HG03159 (cell line): ENCODE results near the gene TCEAL6.
"Not testable (repeated sequence)": the region's sequence is repeated elsewhere in the genome, so short reads cannot be mapped to it uniquely, and the experiment has no call there.

Source experiments
- ATAC-seq: cut with Tn5 transposase; IDR thresholded peaks from one replicate; pipeline ENCODE4 v1.9.1; 2021; ENCODE audit warnings: mild to moderate bottlenecking, moderate library complexity; ENCODE audit not compliant: unreplicated experiment

Gene TCEAL6

DNA sequence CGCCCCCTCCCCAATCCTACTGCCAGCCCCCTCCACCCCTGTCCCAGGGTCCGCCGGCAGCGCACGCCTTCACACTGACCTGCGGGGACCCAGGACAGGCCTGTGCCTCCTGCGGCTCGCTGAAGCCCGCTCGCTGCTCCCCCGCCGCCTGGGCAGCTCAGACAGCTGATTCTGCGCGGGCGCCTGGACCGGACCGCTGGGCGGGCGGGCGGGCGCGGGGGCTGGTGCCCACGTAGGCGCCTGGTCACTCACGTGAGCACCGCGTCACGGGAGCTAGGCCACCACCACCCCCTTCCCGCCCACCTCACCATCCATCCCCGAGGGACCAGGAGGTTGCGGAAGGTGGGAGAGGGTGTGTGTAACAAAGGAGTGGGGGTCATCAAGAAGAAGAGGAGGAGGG lies at the start of gene TCEAL6:
Gene TCEAL6, minus strand, starts transcription at position 208 of the 400 bp plus-strand sequence.
- ATAC-seq: not testable (repeated sequence)

GRCh38 chrX:102185967-102186720 lies 43.9 kb upstream of the TCEAL6 start:
- no peak for ATAC-seq

GRCh38 chrX:102155806-102156179 lies 13.5 kb upstream of the TCEAL6 start, which contains the start of gene BEX5:
TSS of gene BEX5 (minus strand) at chrX:102155977. CDS start at chrX:102154265, 1,712 bp downstream.
- peak; percentile 84 for ATAC-seq

DNA sequence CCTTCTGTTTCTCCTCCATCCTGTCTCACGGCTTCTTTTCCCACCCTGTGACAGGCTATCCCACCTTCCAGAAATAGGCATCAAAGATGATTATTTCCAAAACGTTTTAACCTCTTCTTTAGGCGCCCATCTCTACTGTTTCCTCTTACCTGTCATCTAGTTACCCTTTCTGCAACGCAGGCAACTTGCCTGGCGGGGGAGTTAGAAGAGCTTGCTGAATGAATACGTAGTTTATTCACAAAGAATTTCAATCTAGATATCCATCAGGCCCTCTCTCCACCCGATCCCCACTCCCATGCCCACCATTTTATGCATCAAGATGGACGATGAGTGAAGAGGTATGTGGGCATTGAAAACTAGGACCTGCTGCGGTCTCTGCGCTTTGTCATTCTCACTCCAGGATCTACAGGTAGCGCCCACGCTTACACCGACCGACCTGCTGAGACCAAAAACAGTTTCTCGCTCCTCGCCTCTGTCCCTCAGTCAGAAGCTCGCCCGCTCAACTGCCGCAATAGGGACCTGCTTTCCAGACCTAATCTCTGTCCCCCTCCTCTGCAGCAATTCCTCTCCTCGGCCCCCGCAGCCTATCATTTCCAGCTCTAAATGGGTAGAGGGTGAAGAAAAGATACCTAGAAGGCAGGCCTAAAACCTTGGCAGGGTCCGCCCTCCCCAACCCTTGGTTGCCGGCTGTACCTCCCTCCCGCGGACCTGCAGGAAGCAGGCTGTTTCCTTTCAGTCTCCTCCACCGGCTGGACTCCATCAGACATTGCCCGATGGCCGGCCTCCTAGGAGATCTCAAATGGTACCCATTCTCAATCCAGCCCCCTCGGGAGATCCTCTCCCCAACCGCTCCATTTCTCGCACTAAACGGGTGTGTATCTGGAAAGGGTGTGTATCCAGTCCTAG lies 12.9 kb upstream of the TCEAL6 start:
- peak; percentile 46 for ATAC-seq

DNA sequence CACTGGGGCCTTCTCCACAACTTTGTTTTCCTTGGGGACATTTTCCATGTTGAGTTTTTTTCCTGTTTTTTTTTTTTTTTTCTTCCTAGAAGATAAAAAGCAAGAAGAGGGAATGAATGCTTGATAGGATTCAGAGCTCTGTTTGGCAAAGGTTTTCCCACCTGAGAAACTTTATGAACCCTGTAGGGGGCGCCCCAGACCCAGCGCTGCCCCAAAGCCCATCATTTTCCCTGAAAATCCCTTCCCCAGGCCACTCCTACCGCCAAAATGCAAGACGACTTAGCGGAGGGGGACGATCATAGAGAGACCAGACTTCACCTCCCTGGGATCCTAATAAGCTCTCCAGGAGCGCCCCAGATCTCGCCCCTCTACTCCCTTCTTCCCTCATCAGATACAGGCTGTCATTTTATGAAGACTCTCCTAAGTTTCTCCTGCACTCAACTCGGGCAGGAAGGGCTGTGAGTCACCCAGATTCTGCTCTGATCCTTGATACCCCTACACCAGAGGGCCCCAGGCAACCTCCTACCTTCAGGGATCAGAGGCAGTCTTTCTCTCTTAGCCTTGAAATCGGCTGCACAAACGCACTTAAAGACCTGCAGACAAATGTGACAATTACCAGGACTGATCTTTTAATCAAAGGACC lies 12.1 kb upstream of the TCEAL6 start:
- ATAC-seq: peak; percentile 7

GRCh38 chrX:102141631-102142030 lies 650 bp downstream of the TCEAL6 start:
- not testable (repeated sequence) for ATAC-seq

DNA sequence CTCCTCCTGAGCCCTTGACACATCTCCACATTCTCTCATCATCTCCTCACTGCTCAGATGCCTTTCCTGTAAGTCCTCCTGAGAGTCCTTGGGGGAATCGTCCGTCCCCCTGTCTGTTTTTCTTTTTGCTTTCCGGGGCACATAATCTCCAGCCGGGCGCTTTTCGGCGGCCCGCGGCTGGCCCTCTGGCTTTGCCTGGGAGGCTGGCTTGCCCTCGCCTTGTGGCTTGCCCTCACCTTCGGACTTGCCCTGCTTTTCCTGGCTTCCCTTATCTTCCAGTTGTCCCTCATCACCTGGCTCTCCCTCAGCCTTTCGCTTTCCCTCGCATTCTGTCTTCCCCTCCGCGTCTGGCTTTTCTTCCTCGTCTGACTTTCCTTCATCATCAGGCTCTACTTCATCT lies 1.4 kb downstream of the TCEAL6 start:
- ATAC-seq: not testable (repeated sequence)

DNA sequence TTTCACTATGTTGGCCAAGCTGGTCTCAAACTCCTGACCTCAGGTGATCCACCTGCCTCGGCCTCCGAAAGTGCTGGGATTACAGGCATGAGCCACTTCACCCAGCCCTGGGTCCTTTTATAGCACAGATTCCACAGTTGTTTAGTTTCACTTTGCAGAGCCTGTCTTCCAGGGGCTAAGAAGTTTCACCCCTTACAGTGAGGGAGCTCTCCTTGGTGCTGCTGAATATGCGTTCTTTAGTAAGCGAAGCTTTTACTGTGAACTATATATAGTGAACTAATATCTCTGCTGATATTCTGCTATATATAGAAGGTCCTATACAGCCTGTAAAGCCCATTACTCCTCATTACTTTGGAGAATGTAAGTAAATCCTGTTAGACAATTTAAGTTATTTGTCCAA lies 4.2 kb downstream of the TCEAL6 start:
- no peak for ATAC-seq

DNA sequence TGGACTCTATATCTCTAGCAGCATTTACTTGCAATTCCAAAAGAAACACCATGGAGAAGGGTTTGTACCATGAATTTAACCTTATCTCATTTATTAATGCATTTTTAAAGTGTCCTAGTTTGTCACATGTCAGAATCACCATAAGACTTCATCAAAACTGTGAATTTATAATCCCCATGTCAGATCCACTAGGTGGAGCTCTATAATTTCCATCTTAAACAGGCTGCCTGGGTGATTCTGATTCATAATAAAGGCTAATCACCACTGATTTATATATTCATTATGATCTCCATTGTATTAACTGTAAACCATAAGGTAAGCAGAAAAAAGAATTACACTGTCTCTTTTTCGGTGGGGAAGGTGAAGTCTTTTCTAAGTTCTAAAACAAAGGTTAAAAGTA lies 12.8 kb downstream of the TCEAL6 start:
- no peak for ATAC-seq

GRCh38 chrX:102126863-102127262 lies 15.4 kb downstream of the TCEAL6 start:
- ATAC-seq: no peak

DNA sequence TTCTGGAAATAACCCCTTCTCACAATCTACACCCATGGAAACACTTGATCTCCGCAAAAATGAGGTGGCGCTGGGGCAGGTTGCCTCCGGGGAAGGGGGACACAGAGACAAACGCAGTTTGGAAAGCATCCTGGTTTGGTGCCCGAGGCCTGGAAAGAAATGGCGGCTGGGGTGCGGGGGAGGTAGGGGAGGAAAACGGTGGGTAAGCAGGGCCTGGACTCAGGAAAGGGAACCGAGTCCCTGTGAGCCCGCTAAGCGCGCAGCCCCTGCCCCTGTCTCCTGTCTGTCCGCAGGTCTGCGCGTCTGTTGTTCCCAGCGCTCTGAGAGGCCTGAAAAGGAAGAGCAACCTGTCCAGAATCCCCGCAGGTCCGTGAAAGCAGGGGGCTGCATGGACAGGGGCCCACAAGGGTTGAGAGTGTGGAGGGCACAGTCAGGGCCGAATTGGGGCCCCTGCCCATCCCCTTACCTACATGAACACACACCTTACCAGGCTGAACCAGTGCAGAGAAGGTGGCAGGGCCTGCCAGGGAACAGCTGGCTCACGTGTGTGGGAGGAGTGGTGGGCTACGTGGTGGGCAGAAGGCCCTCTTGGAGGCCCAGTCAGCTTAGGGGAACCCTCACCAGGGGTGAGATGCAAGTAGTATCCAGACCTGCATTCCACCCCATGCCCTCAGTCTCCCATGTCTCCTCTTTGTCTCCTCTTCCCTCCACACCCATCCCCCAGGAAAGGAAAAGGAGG lies 16.0 kb downstream of the TCEAL6 start:
- ATAC-seq: not testable (repeated sequence)

GRCh38 chrX:102125436-102125835 lies 16.8 kb downstream of the TCEAL6 start, which contains the start of gene TCEAL2:
TSS of gene TCEAL2 (plus strand) at chrX:102125679. CDS start at chrX:102126831, 1,152 bp downstream.
- ATAC-seq: not testable (repeated sequence)

DNA sequence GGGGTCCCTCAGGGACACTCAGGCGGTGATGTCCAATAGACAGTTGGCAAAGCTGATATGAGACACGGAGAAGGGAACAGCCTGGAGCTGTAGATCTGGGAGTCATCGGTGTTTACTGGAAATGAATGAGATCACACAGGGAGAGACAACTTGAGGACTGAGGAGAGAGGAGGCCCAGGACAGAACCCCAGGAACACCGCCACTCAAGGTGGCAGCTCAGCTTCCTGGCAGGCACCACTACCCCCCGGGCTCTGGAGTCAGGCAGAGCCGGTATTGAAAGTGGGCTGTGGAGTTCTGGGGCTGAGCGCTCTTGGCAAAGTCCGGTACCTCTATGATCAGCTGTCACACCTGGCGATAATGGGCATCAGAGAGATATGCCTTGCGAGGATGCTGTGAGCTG lies 17.3 kb downstream of the TCEAL6 start:
- not testable (repeated sequence) for ATAC-seq

DNA sequence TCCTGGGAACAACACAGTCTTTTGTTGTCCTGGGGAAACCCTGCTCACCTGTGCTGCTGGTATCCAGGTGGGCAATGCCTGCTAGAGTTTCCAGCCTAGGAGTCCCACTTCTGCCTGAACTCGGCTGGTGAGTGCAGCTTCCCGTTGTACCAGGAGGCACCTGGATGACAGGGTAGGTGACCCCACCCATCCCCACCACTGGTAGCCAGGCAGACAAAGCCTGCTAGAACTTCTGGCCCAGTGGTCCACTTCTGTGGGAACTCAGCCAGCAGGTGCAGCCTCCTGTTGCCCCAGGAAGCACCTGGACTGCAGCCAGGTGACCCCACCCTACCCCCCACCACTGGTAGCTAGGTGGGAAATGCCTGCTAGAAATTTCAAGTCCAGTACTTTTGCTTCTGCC lies 26.5 kb downstream of the TCEAL6 start:
- ATAC-seq: no peak

- ATAC-seq: no peak
Observed at GRCh38 chrX:102113367-102113766, 28.9 kb downstream of the TCEAL6 start.
